Right atrium auricular region (tissue), 2 donors: ENCODE measurements around the gene POTEH. TPM values are rescaled to one million over a fixed set of nuclear protein-coding genes. Genes with fewer than 3 reads are reported as not detected.
"Not testable (repeated sequence)": the region's sequence is repeated elsewhere in the genome, so short reads cannot be mapped to it uniquely, and the experiment has no call there.

ENCODE experiments used
- DNase-seq: peaks from one replicate; pipeline ENCODE4 v3.0.0-alpha.2; 2019; ENCODE audit warnings: low spot score
- H3K27ac ChIP-seq, 2 donors: fragments of 200-600 bp; sonication (generic); 1 replicate in 1 of 2; 2 replicates in 1 of 2; pipeline ENCODE4 v1.5.1; 2016 to 2019
- H3K27me3 ChIP-seq, 2 donors: fragments of 200-600 bp; sonication (generic); one replicate each; pipeline versions ENCODE4 v1.5.1 to v1.6.0; 2017 to 2019
- H3K36me3 ChIP-seq: fragments of 200-600 bp; sonication (generic); one replicate; pipeline ENCODE4 v1.5.1; 2016
- H3K4me1 ChIP-seq, 2 donors: fragments of 200-600 bp; sonication (generic); one replicate each; pipeline versions ENCODE4 v1.5.1 to v1.6.0; 2017 to 2019
- H3K4me3 ChIP-seq, 2 donors: fragments of 200-600 bp; sonication (generic); 1 replicate in 1 of 2; 2 replicates in 1 of 2; pipeline ENCODE4 v1.5.1; 2017 to 2019; ENCODE audit warnings: mild to moderate bottlenecking in 1 of 2, moderate library complexity in 1 of 2
- H3K9me3 ChIP-seq, 2 donors: fragments of 200-600 bp; sonication (generic); one replicate each; pipeline ENCODE4 v1.5.1; 2019
- total RNA-seq, 2 donors: library from RNA; depleted of rRNA; stranded (reverse); fragments of >200 nt; gene quantifications; one replicate each; pipeline ENCODE4 v1.1.0, GENCODE V29; 2016

Gene POTEH
- total RNA-seq, 2 donors from 2014 or later: not detected

DNA sequence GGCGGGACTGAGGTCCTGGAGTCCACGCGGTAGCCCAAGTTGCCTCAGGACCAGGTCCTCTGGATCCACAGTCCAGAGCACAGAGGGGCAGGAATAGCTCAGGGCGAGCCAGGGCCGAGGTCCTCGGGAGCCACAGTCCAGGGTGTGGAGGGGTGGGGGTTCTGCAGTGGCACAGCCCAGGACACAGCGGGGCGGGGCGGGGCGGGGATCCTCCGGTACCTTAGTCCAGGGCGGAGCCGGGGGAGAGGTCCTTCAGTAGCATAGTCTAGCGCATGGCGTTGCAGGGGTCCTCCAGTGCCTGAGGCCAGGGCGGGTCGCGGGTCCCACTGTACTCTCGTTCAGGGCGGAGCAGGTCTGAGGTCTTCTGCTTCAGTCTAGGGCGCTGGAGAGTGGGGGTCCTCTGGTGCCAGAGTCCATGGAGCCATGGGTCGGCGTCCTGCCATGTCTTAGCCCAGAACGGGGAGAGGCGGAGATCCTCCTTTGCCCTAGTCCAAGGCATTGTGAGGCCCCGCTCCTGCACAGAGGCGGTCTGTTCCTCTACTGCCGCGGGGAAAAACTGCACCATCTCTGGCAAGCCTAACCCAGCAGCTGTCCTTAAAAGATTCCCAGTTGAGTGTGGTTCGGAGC is 71.4 kb downstream of the POTEH start:
- H3K27me3 ChIP-seq, H3K4me1 ChIP-seq, H3K9me3 ChIP-seq, H3K27ac ChIP-seq, H3K36me3 ChIP-seq, H3K4me3 ChIP-seq, DNase-seq: not testable (repeated sequence)

DNA sequence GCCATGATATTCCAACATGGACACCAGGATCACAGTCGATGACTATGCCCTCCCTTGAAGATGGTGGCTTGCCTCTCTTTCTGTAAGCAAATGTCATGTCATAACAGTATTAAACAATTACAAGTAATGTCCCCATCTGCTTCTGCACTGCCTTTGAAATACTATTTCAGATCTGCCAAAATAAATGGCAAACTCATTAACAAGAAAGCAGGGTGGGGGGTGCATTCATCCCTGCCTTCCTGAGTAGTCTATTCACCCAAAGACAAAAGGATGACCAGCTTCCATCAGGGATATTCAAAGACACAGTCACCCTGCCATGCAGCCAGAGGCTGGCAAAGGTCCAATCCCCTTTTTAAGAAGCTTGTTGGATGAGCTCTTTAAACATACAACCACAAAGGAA is 73.7 kb downstream of the POTEH start:
- not testable (repeated sequence) for H3K36me3 ChIP-seq, H3K27ac ChIP-seq, H3K27me3 ChIP-seq, H3K9me3 ChIP-seq, DNase-seq, H3K4me3 ChIP-seq, H3K4me1 ChIP-seq

Other genes starting within 250 kb of the POTEH start
- not detected for gene OR11H1, start 161.8 kb upstream of the POTEH start, total RNA-seq